Lung (tissue), 12 donors: ENCODE data around the gene PFKFB2. TPM values are rescaled to one million over a fixed set of nuclear protein-coding genes. Genes with fewer than 3 reads are reported as not detected.

Source experiments
- ATAC-seq: fragments of 200-7000 bp; cut with Tn5 transposase; one replicate; pipeline ENCODE4 v1.9.1; 2020; ENCODE audit warnings: moderate number of reproducible peaks; ENCODE audit not compliant: insufficient read depth, low FRiP score
- DNase-seq, 3 donors: peaks; one replicate each; pipeline ENCODE4 v3.0.0-alpha.2; 2013 to 2017
- H3K27ac ChIP-seq, 2 donors: one replicate each; pipeline ENCODE4 v1.5.1; 2013; ENCODE audit warnings: mild to moderate bottlenecking in 2 of 2, moderate library complexity in 2 of 2, control low read depth in 1 of 2, inconsistent platforms in 1 of 2, low read depth in 1 of 2, low read length in 1 of 2
- H3K27me3 ChIP-seq, 3 donors: one replicate each; pipeline ENCODE4 v1.5.1; 2013; ENCODE audit warnings: low read length in 2 of 3; ENCODE audit not compliant: control insufficient read depth in 3 of 3, insufficient read depth in 3 of 3
- H3K36me3 ChIP-seq, 4 donors: one replicate each; pipeline ENCODE4 v1.5.1; 2013; ENCODE audit warnings: low read length in 4 of 4, mild to moderate bottlenecking in 1 of 4, moderate library complexity in 1 of 4; ENCODE audit not compliant: control insufficient read depth in 4 of 4, insufficient read depth in 4 of 4
- H3K4me1 ChIP-seq, 5 donors: one replicate each; pipeline ENCODE4 v1.5.1; 2013; ENCODE audit warnings: low read length in 5 of 5, mild to moderate bottlenecking in 2 of 5, moderate library complexity in 1 of 5; ENCODE audit not compliant: control insufficient read depth in 5 of 5, insufficient read depth in 5 of 5
- H3K4me3 ChIP-seq: one replicate; pipeline ENCODE4 v1.5.1; 2013; ENCODE audit warnings: mild to moderate bottlenecking, control low read depth, moderate library complexity
- H3K9ac ChIP-seq, 2 donors: one replicate each; pipeline ENCODE4 v1.5.1; 2013; ENCODE audit warnings: low read length in 2 of 2, control low read depth in 1 of 2; ENCODE audit not compliant: insufficient read depth in 1 of 2
- H3K9me3 ChIP-seq, 4 donors: one replicate each; pipeline ENCODE4 v1.5.1; 2013; ENCODE audit warnings: low read length in 3 of 4, mild to moderate bottlenecking in 1 of 4, moderate library complexity in 1 of 4; ENCODE audit not compliant: control insufficient read depth in 4 of 4, insufficient read depth in 3 of 4
- WGBS, 2 donors: extraction: QIAGEN DNeasy Blood & Tissue Kit; methylation state at CpG; one replicate each; pipeline ENCODE4 v1.1.7; 2013; 5-methylcytosine and 5-hydroxymethylcytosine counted together
- polyA plus RNA-seq, 2 donors: library from polyadenylated mRNA; stranded (reverse); fragments of 200-250 nt; gene quantifications; one replicate each; pipeline ENCODE4 v1.2.1, GENCODE V29; 2013
- total RNA-seq, 2 donors: library from RNA; depleted of rRNA in 1 of 2; stranded (reverse); fragments of >200 nt in 1 of 2; gene quantifications; one replicate each; pipeline ENCODE4 v1.2.1, GENCODE V29; 2014 to 2021
- TF ChIP-seq, protein P1 (sequence below): IDR thresholded peaks from 2 replicates; pipeline ENCODE4 v1.5.1; 2012; ENCODE audit warnings: mild to moderate bottlenecking; ENCODE audit errors: control extremely low read depth, extremely low read depth
- donor health status: control.
- donor health status: control.
- donor health status: Bipolar disorder and iron deficiency.
- donor health status: healthy.
- donor health status: DM: yes; HTN: yes; CAD: no.

Gene PFKFB2
- total and polyA plus RNA-seq, 4 donors, result 19.9 to 52.3 (median 39.6) TPM

DNA sequence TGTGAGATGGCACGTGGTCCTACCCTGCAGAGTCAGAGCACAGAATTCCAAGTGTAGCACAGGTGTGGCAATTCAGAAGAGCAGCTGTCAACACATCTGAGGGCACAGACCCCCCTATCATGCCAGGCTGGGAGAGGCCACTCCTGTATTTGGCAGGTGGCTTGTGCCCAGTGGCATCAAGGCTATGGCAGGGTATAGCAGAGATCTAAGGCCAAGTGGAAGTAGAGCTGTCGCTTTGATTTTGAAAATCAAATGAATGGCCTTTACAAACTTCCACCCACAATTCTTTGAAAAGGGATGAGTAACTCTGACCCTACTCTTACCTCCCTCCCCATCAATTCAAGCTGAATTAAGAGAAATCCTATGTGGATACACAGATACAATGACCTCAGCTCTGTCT lies 33.9 kb upstream of the PFKFB2 start:
- no peak for DNase-seq
- Histone ChIP-seq H3K4me1 (peaks cover 0 to 9% (median 1%) of the 10 kb centered on the region in 5 donors), H3K9me3 (peaks cover 0 to 2% (median 0%) of the 10 kb centered on the region in 4 donors), H3K4me3 (no peak overlapping the region), H3K9ac (no peak overlapping the region), H3K36me3 (peaks cover 0 to 4% (median 0%) of the 10 kb centered on the region in 4 donors), H3K27me3 (no peaks in the 10 kb centered on the region), H3K27ac (peak overlapping the region in 1 of 2 donors; percentile 23)
- TF ChIP-seq, protein P1, sequence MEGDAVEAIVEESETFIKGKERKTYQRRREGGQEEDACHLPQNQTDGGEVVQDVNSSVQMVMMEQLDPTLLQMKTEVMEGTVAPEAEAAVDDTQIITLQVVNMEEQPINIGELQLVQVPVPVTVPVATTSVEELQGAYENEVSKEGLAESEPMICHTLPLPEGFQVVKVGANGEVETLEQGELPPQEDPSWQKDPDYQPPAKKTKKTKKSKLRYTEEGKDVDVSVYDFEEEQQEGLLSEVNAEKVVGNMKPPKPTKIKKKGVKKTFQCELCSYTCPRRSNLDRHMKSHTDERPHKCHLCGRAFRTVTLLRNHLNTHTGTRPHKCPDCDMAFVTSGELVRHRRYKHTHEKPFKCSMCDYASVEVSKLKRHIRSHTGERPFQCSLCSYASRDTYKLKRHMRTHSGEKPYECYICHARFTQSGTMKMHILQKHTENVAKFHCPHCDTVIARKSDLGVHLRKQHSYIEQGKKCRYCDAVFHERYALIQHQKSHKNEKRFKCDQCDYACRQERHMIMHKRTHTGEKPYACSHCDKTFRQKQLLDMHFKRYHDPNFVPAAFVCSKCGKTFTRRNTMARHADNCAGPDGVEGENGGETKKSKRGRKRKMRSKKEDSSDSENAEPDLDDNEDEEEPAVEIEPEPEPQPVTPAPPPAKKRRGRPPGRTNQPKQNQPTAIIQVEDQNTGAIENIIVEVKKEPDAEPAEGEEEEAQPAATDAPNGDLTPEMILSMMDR, result no peak
- WGBS, 2 donors, result 73 to 89% methylated on average over 2 of the region's 2 CpGs
- ATAC-seq, result no peak

DNA sequence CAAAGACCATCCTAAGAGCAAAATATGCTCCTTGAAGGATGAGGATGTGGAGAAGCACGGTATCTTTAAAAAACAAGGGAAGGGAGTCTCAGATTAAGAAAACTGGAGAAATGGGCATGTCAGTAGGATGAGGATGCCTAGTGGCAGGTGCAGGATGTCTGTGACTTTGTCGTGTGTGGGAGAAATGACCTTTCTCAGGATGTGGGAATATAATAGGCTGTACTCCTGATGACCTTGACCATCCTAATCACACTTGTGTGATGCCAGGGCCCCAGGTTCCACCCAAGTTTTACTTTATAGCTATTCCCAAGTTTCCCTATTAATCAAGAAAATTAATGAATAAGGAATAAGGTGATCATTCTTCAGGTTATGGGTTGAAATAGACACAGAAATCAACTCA lies 33.4 kb upstream of the PFKFB2 start:
- Histone ChIP-seq H3K4me1 (peaks cover 0 to 14% (median 6%) of the 10 kb centered on the region in 5 donors), H3K27me3 (no peaks in the 10 kb centered on the region), H3K4me3 (no peak overlapping the region), H3K9me3 (peaks cover 0 to 2% (median 0%) of the 10 kb centered on the region in 4 donors), H3K36me3 (peaks cover 0 to 4% (median 0%) of the 10 kb centered on the region in 4 donors), H3K27ac (peak overlapping the region in 1 of 2 donors; percentile 54), H3K9ac (no peak overlapping the region)
- TF ChIP-seq, protein P1, result no peak
- DNase-seq (no peak), ATAC-seq (no peak)
- 49 to 67% methylated on average over 2 of the region's 2 CpGs for WGBS, 2 donors

DNA sequence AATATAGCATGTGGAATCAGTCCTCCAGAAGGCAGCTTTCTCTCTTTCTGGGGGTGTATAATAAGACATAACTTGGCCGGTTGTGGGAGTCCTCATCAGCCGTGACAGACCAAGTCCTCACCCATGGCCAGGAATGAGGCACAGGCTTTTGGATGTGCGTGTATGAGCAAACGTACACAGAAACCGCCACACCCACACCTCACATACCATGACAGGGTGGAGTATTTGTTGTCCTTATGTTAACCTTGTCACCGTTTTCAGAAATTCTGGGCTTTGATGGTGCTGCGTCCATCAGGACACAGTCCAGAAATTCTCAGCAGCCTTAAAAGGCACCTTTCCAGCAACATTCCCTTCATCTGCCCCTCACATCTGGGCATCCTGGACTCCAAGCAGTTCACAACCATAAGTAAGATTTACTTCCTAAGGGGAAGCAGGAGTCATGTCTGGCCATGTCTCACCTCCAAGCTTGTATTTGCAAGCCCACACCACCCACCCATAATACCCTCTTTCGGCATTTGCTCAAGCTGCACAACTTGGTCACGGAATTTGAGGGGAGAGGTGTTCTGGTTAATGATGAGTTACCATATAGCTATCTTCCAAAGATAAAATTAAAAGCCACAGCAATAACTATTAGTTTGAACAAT lies 32.9 kb upstream of the PFKFB2 start:
- 70 to 91% methylated on average over 9 of the region's 9 CpGs for WGBS, 2 donors
- peak; percentile 27 for ATAC-seq
- no peak overlapping the region for H3K9ac ChIP-seq
- H3K36me3 ChIP-seq, result peaks cover 0 to 4% (median 0%) of the 10 kb centered on the region in 4 donors
- no peaks in the 10 kb centered on the region for H3K27me3 ChIP-seq
- H3K27ac ChIP-seq, result peak overlapping the region in 1 of 2 donors; percentile 65
- peaks cover 0 to 14% (median 9%) of the 10 kb centered on the region in 5 donors for H3K4me1 ChIP-seq
- peaks cover 0 to 2% (median 0%) of the 10 kb centered on the region in 4 donors for H3K9me3 ChIP-seq
- H3K4me3 ChIP-seq, result no peak overlapping the region
- no peak for DNase-seq
- TF ChIP-seq, protein P1, result no peak
